DMS153 treated with DMSO at 0.1 percent for 48 hours (cell line): ENCODE results near the gene RS1.

Source experiments
- DNase-seq: peaks from one replicate; lab custom pipeline; 2025; ENCODE audit not compliant: unreplicated experiment; lab: John Stamatoyannopoulos, UW

RS1 gene

DNA sequence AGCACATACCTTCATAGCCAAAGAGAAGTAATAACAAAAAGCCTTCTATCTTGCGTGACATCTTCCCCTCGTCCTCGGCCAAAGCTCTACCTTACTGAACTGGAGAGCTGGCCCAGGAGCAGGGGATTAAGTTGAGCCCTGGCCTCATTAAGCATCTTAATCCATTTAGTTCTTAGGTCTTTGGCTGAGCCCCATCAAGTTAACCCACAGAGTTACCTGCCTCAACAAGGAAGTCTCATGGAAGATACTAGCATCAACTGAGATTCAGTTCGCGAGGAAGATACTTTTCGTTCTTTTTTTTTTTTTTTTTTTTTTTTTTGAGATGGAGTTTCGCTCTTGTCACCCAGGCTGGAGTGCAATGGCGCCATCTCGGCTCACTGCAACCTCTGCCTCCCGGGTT lies at the start of gene RS1:
Gene RS1 (minus strand): TSS at position 101 of the 400 bp plus-strand sequence. CDS start 40 bp downstream, at position 61.
- DNase-seq, result no peak

DNA sequence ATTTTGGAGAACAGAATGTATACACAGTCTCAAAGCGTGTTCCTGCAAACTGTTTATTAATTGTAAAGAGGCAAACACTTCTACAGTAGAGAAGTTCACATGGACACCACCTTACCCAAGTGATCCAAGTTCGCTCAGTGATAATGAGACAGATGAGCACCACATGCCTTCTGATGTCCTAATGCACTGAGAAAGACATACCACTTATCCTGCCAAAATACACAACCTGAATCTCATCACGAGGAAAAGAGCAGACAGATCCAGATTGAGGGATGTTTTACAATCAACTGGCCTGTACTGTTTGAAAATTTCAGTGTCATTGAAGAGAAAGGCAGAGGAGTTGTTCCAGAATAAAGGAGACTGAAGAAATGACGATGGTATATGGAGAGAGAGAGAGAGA lies 47.9 kb upstream of the RS1 start:
- no peak for DNase-seq

DNA sequence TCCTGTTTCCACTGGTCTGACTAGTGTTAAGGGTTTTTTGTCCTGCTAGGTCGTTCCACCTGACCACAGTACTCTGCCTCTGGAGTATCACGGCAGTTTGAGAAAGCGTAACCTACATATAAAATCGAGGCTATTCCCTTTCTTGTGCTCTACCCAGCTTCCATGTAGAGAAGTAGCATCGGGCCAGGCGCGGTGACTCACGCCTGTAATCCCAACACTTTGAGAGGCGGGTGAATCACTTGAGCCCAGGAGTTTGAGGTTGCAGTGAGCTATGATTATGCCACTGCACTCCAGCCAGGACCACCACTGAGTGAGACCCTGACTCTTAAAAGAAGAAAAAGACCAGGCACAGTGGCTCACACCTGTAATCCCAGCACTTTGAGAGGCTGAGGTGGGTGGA lies 43.0 kb upstream of the RS1 start:
- no peak for DNase-seq

DNA sequence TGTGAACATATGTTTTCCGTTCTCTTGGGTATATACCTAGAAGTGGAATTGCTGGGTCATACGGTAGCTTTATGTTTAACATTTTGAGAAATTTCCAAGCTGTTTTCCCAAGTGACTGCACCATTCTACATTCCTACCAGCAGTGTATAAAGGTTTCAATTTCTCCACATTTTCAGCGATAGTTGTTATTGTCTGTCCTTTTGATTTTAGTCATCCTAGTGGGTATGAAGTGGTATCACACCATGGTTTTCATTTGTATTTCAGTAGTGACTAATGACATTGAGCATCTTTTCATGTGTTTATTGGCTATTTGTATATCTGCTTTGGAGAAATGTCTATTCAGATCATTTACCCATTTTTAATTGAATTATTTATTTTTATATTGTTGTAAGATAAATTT lies 37.9 kb upstream of the RS1 start:
- DNase-seq, result no peak

DNA sequence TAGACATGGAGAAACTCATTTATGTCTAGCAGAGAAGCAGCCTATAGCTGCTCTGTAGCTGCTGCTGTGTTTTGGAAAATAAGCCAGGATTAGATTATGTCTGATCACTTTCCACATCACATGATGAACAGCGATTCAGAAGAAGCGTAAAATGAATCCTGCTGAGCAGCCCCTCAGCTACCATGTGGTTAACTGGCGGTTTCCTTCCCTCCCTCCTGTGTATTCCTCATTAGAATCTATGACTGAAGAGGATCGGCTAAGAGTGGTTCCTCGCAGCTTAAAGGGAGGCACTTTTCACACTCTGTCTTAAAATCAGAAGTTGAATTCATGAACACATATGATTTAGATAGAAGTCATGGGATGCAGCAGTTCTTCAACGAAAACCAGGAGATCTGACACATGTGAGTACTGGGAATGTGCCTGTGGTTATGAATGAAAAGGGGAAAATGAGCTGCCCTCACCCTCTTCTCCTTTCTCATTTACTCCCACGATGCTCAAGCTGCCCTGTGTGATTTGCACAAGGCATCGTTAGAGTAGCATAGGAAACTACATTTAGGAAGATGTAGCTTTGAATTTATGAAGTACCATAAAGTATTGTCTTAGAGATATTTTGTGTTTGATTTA lies 35.6 kb upstream of the RS1 start, which contains the start of gene PPEF1:
Gene PPEF1 (plus strand): TSS at position 220 of the 624 bp plus-strand sequence. CDS start 136 bp downstream, at position 356.
- DNase-seq, result no peak

DNA sequence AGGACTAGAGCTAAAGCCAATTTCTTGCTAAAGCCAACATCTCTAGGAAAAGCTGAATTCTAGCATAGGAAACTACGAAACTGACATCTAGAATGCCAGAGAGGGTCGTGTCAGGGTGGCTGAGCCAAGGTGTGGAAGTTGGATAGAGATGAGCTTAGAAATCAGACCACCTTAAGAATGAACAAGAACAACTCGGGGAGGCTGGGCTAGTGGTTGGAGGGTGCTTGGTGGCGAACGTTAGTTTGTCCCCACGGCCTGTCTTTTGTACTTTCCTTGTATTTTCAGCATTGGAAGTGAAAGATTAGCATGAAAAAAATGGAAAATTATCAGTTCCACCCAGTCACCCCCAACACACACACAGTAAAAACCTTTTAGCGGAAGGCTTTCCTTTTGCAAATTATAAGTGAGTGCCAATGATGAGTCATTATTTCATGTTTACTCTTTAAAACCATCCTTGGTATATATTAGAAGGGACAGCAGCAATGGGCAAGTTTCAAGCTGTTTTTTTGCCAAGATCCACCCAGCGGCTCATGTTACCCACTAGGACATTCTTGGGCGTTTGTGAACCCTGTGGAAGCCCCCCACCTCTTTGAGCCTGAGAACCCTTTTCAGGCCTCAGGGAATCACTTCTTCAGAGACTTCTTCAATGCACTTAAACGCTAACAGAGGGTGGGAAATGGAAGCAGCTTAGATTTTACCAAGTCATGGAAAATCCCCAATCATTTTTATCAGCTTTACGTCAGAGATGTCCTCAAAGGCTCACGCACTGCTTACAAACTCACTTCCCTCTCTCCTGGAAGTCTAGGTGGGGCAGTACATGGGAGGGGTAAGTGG lies 30.7 kb upstream of the RS1 start:
- DNase-seq, result no peak

DNA sequence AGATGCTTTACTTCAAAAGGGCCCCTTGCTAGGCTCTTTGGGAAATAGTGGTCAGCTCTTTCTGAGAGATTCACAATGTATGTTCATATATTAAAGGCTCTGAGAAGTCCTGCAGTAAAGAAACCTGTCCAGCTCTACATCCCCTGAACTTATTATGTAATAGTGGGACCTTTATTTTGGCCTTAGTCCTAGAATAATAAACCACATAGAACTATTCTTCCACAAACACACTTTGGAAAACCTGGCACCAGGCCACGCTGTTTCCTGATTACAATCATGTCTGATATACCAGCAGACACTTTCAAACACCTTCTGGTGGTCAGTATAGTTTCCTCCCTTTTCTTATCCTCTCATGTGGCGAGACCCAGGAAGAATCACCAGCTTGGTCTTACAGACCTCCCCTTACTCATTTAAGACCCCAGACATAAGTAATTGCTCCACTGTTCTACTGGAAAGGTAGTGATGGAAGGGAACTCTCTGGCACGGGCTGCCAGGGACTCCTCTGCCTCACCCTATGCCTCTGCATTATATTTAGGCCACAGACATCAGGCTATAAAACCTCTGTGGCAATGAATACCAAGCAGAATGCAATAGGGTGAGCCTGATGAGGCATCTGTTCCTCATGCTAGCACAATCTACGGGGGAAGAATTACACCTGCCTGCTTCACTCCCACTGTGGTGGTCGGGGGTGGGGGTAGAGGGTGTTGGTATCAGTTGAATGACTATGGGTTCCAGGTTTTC lies 29.9 kb upstream of the RS1 start:
- no peak for DNase-seq

DNA sequence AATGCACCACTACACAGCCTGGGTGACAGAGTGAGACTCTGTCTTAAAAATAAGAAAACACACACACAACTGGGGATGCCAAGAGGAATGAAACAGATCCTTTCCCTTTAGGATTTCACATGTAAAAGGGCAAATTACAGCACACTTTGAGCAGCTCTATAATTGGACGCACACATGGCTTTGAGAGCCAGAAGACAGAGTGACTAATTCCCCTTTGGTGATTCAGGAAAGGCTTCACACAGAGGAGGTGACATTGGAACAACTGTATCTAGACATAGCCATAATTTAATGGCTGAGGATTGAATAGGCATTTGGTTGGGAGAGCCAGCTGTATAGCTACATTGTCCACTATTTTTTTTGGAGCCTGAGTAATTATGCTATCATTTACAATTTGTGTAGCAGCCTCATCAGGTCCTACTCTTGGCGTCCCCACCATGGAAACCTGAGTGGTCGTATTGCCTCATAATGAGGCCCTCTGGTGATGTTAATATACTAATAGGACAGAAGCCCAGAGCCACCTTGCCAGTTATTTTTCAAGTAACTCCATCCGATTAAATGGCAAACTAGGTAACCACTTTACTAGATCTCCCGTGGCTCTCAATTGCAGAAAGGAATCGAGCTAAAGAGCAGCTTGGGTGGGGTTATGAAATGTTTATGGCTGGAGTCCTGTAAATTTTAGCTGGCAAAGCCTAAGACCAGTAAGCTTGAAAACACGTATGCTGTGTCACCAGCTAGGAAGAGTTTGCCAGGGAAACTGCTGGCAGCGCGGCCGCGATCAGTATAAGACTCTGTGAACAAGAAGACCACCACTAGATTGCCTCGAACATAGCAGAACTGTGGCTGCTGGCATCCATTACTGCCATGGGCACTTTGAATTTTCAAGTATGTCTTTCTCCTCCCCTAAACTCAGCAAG lies 27.1 kb upstream of the RS1 start:
- DNase-seq, result no peak

DNA sequence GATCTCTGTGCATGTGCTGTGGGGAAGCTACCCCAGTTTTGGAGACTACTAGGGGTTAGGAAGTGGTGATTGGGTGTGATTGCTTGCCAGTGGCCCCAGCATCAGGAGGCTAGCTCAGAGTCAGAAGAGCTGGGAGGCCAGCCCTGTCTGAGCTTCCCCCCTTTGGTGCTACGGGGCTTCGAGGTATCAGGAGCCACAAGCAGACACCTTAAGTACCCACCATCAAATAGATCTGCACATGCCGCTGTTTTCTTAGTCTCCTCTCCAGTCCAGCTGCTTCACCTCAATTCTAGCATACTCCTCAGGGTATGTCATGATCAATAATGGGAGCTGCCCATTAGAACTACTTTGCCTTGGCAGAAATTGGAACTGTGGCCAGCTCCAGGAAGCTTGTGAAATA lies 24.7 kb upstream of the RS1 start:
- DNase-seq, result no peak

DNA sequence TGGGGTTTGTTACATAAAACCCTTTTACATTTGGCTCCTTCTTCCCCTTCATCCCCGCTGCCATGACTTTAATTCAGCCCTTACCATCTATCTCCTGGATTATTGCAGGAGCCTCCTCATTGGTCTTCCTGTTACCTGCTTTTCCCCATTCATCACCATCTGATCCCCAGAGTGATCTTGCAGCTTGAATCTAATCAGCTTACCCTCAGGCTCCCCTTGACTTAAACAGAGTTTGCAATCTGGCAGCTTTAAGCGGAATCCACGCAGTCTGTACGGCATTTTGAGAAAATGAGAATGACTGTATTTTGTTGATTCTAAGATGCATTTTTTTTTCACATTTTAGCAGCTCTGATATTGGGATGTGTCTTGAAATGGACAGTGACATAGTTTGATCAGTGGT lies 20.6 kb upstream of the RS1 start:
- no peak for DNase-seq

DNA sequence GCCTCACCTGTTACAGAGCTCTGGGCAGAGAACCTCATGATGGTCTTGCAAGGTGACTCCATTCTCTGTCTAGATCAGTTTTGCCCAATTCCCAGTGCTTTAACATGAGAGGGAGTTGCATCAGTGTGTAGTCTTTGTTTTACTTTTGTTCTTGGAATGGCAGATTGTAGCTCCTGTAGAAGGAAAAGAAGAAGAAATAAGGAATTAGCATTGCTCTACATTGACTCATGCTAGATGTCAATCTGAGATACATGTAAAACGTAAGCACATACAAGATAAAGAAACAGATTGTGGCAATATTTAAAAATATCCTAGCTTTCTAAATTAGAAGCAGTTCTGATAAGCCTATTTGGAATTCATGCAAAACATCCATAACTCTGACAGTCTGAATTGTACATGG lies 19.5 kb upstream of the RS1 start:
- DNase-seq, result no peak

DNA sequence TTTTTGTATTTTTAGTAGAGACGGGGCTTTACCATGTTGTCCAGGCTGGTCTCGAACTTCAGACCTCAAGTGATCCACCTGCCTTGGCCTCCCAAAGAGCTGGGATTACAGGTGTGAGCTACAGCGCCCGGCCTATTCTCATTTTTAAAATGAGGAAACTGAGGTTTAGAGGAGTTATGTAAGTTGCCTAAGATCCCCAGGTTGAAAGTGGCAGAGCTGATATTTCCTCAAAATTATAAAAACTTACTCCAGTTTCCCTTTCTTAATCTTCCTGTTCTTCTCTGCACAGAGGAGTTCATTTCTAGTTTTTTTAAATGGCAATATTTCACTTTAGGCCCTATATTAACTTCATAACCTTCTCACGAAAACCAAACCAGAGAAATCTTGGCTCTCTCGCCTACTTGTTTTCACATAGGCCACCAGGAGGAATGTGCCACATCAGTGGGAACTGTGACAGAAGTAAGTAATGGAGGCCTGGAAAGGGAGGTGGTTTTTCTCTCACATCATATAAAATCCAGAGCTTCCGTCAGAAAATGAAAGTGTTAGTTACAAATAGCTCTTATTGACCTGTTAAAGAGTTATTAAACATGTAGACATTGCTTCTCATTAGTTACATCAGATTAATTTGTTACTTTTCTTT lies 16.1 kb upstream of the RS1 start:
- DNase-seq, result no peak

DNA sequence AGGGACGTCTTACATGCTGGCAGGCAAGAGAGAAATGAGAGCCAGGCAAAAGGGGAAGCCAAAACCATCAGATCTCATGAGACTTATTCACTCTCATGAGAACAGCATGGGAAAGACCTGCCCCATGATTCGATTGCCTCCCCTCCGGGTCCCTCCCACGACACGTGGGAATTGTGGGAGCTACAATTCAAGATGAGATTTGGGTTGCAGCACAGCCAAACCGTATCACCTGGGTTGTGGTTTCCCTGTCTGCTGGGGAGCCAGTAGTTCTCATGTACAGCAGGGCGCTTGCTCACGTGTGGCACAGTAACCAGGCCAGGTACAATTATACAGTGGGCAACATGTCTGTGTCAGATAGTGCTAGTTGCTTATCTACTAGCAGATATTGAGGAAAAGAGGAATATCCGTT lies 11.1 kb upstream of the RS1 start:
- no peak for DNase-seq

DNA sequence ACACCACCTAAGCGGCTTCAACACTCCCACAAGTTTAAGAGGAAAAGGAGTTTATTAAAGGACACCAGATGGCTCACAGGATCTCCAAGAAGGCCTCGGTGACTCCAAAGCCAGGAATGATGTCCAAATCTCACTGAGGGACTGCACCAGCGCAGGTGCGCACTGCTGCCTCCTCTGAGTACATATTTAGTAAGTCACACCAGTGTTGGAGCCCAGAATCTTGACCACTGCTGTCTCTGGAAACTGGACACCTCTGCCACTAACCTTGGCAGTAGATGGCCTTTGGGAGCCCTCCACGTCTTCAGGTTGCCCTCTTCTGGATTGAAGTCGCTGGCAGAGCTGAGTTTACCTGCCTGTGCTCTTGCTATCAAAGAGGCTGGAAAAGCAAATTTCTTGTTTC lies 10.1 kb upstream of the RS1 start:
- DNase-seq, result no peak

DNA sequence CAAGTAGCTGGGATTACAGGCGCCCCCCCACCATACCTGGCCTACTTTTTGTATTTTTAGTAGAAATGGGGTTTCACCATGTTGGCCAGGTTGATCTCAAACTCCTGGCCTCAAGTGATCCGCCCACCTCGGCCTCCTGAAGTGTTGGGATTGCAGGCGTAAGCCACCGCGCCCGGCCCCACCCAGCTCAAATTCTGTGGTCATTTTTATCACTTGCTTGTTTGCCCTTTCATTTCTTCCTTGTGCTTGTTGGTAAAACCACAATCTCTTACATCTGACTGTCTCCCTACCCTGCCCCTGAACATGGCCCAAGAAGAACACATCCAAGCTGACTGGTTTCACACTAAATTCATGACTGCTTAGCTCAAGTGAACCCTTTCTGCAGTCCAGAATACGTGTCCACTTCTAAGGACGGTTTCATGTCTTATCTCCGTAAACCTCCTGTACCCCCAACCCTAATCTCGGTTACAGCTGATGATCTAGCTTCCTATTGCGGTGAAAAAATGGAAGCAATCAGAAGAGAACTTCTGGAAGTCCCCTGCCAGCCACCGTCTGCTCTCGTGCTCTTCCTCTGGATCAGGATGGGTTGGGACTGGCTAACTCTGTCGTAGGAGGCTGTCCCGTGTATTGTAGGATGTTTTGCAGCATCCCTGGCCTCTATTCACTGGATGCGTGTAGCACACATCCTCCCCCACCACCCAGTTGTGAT lies 5.4 kb upstream of the RS1 start:
- DNase-seq, result no peak

DNA sequence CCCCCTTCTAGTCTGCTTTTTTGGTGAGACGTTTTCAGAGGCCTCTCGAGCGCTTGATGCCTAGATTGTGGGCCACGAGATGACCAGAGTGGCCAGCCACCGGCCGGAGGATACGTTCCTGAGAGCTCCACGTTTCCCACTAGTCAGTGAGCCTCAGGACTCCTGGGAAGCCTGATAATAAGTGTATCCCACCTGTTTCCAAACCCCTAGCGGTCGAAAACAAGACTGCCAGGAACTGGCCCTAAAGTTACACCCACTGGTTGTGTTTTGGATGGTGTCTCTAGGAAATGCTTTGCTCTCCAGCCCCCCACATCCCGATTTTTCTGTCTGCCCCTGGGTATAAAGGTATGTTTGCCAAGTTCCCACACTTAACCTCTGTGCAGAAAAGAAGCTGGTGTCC lies 4.6 kb upstream of the RS1 start:
- DNase-seq, result peak; percentile 0

DNA sequence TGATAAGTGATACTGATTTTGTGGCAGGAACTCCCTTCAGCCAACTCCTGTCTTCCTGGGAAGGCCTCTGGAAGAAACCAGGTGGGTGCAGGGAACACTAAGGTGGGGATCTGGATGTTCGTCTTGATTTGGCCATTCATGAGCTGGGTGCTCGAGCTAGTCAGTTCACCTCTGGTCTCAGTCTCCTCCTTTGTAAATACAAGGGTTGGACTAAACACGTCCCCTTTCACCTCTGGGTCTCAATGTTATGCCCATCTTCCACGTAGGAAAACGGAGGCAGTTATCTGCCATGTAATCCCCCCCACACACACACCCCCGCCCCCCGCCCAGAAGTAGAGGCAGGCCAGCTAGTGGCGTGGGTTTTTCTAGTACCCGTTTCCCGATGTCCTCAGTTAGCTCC lies 4.1 kb upstream of the RS1 start:
- DNase-seq, result no peak

DNA sequence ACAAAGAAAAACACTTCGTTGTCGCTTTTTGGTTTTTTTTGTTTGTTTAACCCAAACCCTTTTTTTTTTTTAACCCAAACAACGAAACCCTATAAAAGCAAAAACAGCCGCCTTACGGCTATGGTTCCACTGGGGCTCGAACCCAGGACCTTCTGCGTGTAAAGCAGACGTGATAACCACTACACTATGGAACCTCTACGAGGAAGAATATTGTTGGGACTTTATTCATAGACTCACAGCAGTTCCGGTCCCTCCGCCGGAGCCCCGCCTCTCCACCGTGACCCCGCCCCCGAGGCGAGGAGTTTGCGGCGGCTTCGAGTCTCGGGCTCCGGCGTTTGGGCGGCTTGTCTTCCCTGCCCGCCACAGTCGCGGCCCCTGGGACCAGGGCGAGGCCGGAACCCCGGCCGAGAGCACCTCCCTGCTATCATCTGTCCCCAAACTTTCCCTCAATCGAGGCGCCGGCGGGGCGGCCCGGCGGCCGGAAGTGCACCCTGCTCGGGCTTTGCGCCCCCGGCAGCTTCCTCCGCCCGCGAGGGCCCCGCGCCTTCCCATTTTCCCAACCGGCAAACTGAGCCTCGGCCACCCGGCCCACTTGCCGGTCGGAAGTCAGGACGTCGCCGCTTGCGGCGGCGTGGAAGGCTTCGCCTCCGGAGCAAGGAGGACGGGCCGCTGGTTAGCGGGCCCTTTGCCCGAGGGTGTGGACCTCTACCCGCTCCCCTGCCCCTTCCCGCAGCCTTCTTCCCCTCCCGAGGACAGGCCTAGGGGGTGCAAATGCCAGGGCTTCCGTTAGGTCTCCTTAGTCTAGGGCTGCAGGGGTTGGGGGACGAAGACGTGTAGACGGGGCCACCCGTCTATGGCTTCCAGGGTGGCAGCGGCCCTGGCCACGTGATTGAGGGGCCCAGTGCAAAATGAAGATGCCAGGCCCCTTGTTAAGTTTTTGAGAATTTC lies 3.2 kb upstream of the RS1 start:
- DNase-seq, result peak; percentile 11

DNA sequence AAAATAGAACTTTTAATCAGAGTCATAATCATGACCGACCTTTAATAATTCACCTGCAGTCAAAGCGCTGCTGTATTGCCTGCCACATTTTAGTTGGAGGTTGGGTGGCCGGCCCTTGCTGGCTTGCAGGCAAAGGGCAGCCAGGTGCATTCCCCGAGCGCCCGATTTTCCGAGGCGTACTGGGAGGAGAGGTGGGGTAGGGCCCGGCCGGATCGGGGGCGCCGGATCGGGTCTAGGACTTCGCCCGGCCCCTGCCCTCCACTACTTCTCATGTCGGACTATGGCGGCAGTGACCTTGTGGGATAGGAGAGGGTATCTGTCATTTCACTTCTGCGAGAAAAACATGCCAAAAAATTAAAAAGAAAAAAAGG lies 2.5 kb upstream of the RS1 start:
- no peak for DNase-seq
